Mesothelial cell of epicardium (in vitro differentiated cells): ENCODE results near the gene TBC1D14. TPM values are rescaled to one million over a fixed set of nuclear protein-coding genes. Genes with fewer than 3 reads are reported as not detected.

Source experiments
- DNase-seq, 2 experiments: peaks; one replicate each; pipeline ENCODE4 v3.0.0; 2021; ENCODE audit warnings: low spot score in 2 of 2; ENCODE audit not compliant: unreplicated experiment in 2 of 2
- H3K27ac Mint-ChIP-seq: 2 replicates; pipeline ENCODE4 v1.8.0; 2021; ENCODE audit warnings: mixed read lengths
- H3K27me3 Mint-ChIP-seq: 2 replicates; pipeline ENCODE4 v1.8.0; 2021; ENCODE audit warnings: low read depth, mixed read lengths
- H3K36me3 Mint-ChIP-seq: 2 replicates; pipeline ENCODE4 v1.8.0; 2021; ENCODE audit warnings: mixed read lengths
- H3K4me1 Mint-ChIP-seq: 2 replicates; pipeline ENCODE4 v1.8.0; 2021; ENCODE audit warnings: mixed read lengths
- H3K4me3 Mint-ChIP-seq: 2 replicates; pipeline ENCODE4 v1.8.0; 2021; ENCODE audit warnings: mild to moderate bottlenecking, moderate library complexity, mixed read lengths
- H3K9me3 Mint-ChIP-seq: 2 replicates; pipeline ENCODE4 v1.8.0; 2021; ENCODE audit warnings: mixed read lengths
- total RNA-seq: library from RNA; stranded (reverse); gene quantifications from 3 replicates; pipeline ENCODE4 v1.2.1, GENCODE V29; 2021
- TF ChIP-seq, protein P1 (sequence below): fragments of 200-600 bp; sonication (generic); IDR thresholded peaks from one replicate; pipeline ENCODE4 v1.5.0; 2021; ENCODE audit warnings: antibody characterized with exemption; ENCODE audit not compliant: unreplicated experiment

The TBC1D14 gene
- total RNA-seq, 1 donor from 2014 or later, result 54.5 TPM

GRCh38 chr4:7003879-7004240, 94.2 kb downstream of the TBC1D14 start:
- H3K27ac Mint-ChIP-seq, result no peak overlapping the region
- TF ChIP-seq, protein P1, sequence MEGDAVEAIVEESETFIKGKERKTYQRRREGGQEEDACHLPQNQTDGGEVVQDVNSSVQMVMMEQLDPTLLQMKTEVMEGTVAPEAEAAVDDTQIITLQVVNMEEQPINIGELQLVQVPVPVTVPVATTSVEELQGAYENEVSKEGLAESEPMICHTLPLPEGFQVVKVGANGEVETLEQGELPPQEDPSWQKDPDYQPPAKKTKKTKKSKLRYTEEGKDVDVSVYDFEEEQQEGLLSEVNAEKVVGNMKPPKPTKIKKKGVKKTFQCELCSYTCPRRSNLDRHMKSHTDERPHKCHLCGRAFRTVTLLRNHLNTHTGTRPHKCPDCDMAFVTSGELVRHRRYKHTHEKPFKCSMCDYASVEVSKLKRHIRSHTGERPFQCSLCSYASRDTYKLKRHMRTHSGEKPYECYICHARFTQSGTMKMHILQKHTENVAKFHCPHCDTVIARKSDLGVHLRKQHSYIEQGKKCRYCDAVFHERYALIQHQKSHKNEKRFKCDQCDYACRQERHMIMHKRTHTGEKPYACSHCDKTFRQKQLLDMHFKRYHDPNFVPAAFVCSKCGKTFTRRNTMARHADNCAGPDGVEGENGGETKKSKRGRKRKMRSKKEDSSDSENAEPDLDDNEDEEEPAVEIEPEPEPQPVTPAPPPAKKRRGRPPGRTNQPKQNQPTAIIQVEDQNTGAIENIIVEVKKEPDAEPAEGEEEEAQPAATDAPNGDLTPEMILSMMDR, result no peak
- no peaks in the 10 kb centered on the region for H3K9me3 Mint-ChIP-seq
- H3K4me1 Mint-ChIP-seq, result peaks cover 12% of the 10 kb centered on the region
- peaks cover 42% of the 10 kb centered on the region for H3K36me3 Mint-ChIP-seq
- H3K27me3 Mint-ChIP-seq, result no peaks in the 10 kb centered on the region
- no peak for DNase-seq
- H3K4me3 Mint-ChIP-seq, result no peak overlapping the region

DNA sequence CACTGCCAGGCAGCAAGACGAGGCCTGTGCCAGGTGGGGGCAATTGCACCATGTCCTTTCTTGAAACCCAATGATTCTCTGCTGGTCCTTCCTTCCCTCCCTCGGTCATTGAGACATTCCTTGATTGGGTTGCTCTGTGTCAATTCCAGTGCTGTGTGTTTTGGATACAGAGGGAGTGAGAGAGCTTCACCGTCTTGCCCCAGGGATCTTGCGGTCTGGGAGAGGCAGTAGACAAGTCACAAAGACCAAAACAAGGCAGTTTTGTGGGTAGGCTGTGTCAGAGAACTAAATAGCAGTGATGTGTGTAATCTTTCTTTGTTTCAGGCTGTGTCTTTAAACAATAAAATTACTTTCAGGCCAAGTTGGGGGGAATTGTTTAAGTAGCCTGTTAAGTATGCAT, 94.7 kb downstream of the TBC1D14 start:
- H3K27ac Mint-ChIP-seq, result no peak overlapping the region
- H3K36me3 Mint-ChIP-seq, result peaks cover 45% of the 10 kb centered on the region
- no peaks in the 10 kb centered on the region for H3K27me3 Mint-ChIP-seq
- DNase-seq, result no peak
- H3K4me3 Mint-ChIP-seq, result no peak overlapping the region
- no peaks in the 10 kb centered on the region for H3K9me3 Mint-ChIP-seq
- peaks cover 12% of the 10 kb centered on the region for H3K4me1 Mint-ChIP-seq
- TF ChIP-seq, protein P1, result no peak

DNA sequence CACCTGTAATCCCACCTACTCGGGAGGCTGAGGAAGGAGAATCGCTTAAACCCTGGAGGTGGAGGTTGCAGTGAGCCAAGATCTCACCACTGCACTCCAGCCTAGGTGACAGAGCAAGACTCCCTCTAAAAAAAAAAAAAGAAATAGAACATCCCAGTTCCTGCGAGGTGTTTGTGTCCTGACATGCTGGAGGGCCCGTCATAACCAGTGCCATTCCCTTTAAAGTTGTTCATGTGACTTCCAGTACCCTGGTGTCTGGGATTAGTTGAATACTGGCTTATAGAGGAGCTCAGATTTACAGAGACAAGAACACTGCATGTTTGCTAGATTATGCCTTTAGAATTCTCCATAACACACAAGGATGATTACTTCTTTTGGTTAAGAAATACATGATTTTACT, 95.9 kb downstream of the TBC1D14 start:
- Mint-ChIP-seq H3K27me3 (no peaks in the 10 kb centered on the region), H3K36me3 (peaks cover 41% of the 10 kb centered on the region), H3K27ac (no peak overlapping the region), H3K4me3 (no peak overlapping the region), H3K9me3 (no peaks in the 10 kb centered on the region), H3K4me1 (peaks cover 12% of the 10 kb centered on the region)
- TF ChIP-seq, protein P1, result no peak
- no peak for DNase-seq

- TF ChIP-seq, protein P1, result no peak
- H3K27me3 Mint-ChIP-seq, result no peaks in the 10 kb centered on the region
- DNase-seq, result no peak
- H3K4me1 Mint-ChIP-seq, result peaks cover 12% of the 10 kb centered on the region
- no peaks in the 10 kb centered on the region for H3K9me3 Mint-ChIP-seq
- H3K36me3 Mint-ChIP-seq, result peaks cover 34% of the 10 kb centered on the region
- peak overlapping the region; percentile 73 for H3K27ac Mint-ChIP-seq
- H3K4me3 Mint-ChIP-seq, result no peak overlapping the region
Measured at GRCh38 chr4:7006411-7006810, 96.8 kb downstream of the TBC1D14 start.

DNA sequence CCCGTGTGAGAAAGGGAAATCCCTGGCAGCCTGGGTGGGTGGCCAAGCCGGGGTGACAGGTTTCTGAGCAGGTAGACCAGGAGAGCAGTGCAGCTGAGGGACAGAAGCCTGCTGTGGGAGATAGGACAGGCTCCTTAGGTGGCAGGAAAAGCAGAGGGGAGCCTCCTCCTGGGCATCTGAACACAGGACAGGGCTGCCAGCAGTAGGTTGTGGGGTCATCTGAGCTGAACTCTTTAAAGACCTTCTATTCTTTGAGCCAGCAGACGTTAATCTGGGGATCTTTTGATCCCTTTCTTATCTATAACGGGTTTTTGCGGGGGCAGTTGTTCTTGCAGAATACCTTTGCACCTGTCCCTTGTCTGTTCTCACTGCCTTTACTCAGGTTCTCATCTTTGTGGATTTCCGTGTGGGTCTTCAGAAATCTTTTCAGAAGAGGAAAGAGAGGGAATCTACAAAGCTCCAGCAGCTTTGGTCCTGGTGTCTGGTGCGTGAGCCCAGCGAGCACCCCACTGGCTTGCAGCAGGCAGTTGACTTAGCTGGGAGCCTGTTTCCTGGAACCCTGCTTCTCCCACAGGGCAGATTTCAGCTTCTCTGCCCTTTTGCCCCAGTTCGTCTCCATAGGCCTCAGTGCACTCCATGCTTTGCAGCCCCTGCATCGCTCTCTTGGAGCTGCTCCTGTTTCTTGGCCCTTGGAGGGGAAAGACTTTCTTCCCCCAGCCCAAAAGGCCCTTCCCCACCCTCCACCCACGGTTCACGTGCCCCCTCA, 97.7 kb downstream of the TBC1D14 start:
- no peak for DNase-seq
- TF ChIP-seq, protein P1, result no peak
- Mint-ChIP-seq H3K36me3 (peaks cover 26% of the 10 kb centered on the region), H3K4me3 (no peak overlapping the region), H3K27ac (peak overlapping the region; percentile 67), H3K9me3 (no peaks in the 10 kb centered on the region), H3K4me1 (peaks cover 12% of the 10 kb centered on the region), H3K27me3 (no peaks in the 10 kb centered on the region)
